Measurements from ENCODE around the gene CCDC138. TPM values are rescaled to one million over a fixed set of nuclear protein-coding genes. Genes with fewer than 3 reads are reported as not detected.

CCDC138 gene
- total RNA-seq, 4 donors from 2014 or later, result 0.58 to 1.8 (median 1.2) TPM

GRCh38 chr2:108922141-108922915 is 135.8 kb downstream of the CCDC138 start:
- H3K9me3 ChIP-seq, result no peaks in the 10 kb centered on the region
- 73% methylated on average over 10 of the region's 11 CpGs for WGBS
- no peak overlapping the region for H3K27ac ChIP-seq (replicated peaks in 1 of 4)
- TF ChIP-seq POLR2AphosphoS5 (IDR thresholded peaks at IDR 0.05), result no peak
- no peak for TF ChIP-seq EP300 (IDR thresholded peaks at IDR 0.05)
- TF ChIP-seq POLR2A (IDR thresholded peaks at IDR 0.05; ENCODE audit: low read depth), result no peak
- TF ChIP-seq CTCF (IDR thresholded peaks at IDR 0.05), result no peak
- no peaks in the 10 kb centered on the region for H3K36me3 ChIP-seq
- intact Hi-C loops (cut with DNase I), result loop anchor here (10.0 kb wide), 1 partner anchor 592 kb away; no protein-coding TSS in a partner anchor
- no peak for DNase-seq (ENCODE audit: extremely low spot score)
- H3K27me3 ChIP-seq, result no peaks in the 10 kb centered on the region
- no peak overlapping the region for H3K4me3 ChIP-seq
- H3K4me1 ChIP-seq, result peaks cover 0 to 43% (median 31%) of the 10 kb centered on the region in 4 donors

GRCh38 chr2:108923019-108923700 is 136.6 kb downstream of the CCDC138 start:
- Histone ChIP-seq H3K4me3 (no peak overlapping the region), H3K27ac (replicated peaks in 1 of 4) (no peak overlapping the region), H3K27me3 (no peaks in the 10 kb centered on the region), H3K36me3 (no peaks in the 10 kb centered on the region), H3K9me3 (no peaks in the 10 kb centered on the region), H3K4me1 (peaks cover 0 to 35% (median 24%) of the 10 kb centered on the region in 4 donors)
- no peak for DNase-seq (ENCODE audit: extremely low spot score)
- WGBS, result 80% methylated on average over 12 of the region's 12 CpGs
- no peak for TF ChIP-seq CTCF (IDR thresholded peaks at IDR 0.05)
- intact Hi-C loops (cut with DNase I), result loop anchor here (10.0 kb wide), 1 partner anchor 592 kb away; no protein-coding TSS in a partner anchor

GRCh38 chr2:108923736-108924579 is 137.4 kb downstream of the CCDC138 start:
- WGBS, result 52% methylated on average over 9 of the region's 13 CpGs
- intact Hi-C loops (cut with DNase I), result loop anchor here (10.0 kb wide), 1 partner anchor 591 kb away; no protein-coding TSS in a partner anchor
- Histone ChIP-seq H3K9me3 (no peaks in the 10 kb centered on the region), H3K27ac (replicated peaks in 1 of 4) (no peak overlapping the region), H3K36me3 (no peaks in the 10 kb centered on the region), H3K4me1 (peaks cover 0 to 31% (median 23%) of the 10 kb centered on the region in 4 donors), H3K27me3 (no peaks in the 10 kb centered on the region), H3K4me3 (no peak overlapping the region)
- no peak for DNase-seq (ENCODE audit: extremely low spot score)
- TF ChIP-seq POLR2A (IDR thresholded peaks at IDR 0.05; ENCODE audit: low read depth), result no peak
- TF ChIP-seq POLR2AphosphoS5 (IDR thresholded peaks at IDR 0.05), result no peak
- TF ChIP-seq EP300 (IDR thresholded peaks at IDR 0.05), result no peak

- Histone ChIP-seq H3K36me3 (no peaks in the 10 kb centered on the region), H3K4me3 (no peak overlapping the region), H3K9me3 (no peaks in the 10 kb centered on the region), H3K27me3 (no peaks in the 10 kb centered on the region), H3K27ac (replicated peaks in 1 of 4) (no peak overlapping the region), H3K4me1 (peaks cover 0 to 31% (median 23%) of the 10 kb centered on the region in 4 donors)
- TF ChIP-seq POLR2AphosphoS5 (IDR thresholded peaks at IDR 0.05) (no peak), CTCF (IDR thresholded peaks at IDR 0.05) (no peak), EP300 (IDR thresholded peaks at IDR 0.05) (no peak), POLR2A (IDR thresholded peaks at IDR 0.05; ENCODE audit: low read depth) (no peak)
- DNase-seq (ENCODE audit: extremely low spot score), result no peak
- intact Hi-C loops (cut with DNase I), result loop anchor here (10.0 kb wide), 1 partner anchor 590 kb away; no protein-coding TSS in a partner anchor
- 77% methylated on average over 14 of the region's 14 CpGs for WGBS
Measured at GRCh38 chr2:108924580-108925251, 138.1 kb downstream of the CCDC138 start.
